Measurements from ENCODE around the gene FHIT.

FHIT gene

DNA sequence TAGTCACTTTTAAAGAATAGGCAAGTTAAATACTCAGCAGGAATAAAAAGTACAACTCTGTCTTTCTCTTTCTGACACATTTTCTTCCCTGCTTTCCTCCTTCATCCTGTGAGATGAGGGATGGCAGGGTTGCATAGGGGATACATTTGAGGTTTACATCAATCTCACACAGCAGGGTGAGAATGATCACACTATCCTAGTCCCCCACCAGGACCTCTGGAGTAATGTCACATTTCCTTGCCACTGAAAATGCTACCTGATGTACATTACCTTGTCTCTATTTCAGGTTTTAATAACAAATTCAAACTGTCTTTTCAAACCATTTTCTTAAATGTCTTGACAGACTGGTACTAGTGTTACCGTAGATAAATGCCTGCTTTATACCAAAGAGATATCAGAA, 816.9 kb downstream of the FHIT start:
- no peak for DNase-seq (ENCODE audit: low read depth in 3 of 3, low spot score in 1 of 3)

DNA sequence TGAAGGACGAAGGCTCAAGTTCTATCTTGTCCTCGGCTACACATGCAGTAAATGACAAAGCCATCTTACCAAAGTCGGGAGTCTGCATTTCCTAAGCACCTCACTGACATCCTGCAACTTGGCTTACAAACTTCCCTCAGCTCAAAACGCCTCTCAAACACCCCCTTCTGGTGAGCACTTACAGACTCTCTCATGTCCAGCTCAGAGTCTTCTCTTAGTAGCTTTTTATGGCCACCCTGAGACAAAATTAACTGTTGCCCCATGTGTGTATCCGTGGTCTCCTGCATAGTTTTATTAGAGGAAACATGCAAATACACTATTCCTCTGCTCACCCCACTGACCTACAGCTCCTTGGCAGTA, 819.7 kb downstream of the FHIT start:
- no peak for DNase-seq (ENCODE audit: low read depth in 3 of 3, low spot score in 1 of 3)

DNA sequence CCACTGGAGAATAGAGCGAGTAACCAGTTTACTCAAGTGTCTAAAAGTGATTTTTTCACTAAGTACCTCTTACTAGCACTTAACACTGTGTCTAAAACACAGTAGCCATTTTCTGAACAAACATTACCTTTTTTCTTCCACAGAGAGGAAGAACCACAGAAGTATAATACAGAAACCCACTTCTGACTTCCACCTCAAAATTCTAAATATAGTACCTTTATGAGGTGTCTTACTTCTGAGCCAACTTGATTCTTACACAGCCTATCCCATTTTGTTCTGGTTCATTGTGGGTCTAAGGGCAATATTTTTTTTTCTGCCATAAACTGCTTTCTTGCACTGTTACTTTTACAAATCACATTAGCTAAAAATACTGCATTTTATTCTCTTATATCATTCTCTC, 821.0 kb downstream of the FHIT start:
- DNase-seq (ENCODE audit: low read depth in 3 of 3, low spot score in 1 of 3) = no peak

DNA sequence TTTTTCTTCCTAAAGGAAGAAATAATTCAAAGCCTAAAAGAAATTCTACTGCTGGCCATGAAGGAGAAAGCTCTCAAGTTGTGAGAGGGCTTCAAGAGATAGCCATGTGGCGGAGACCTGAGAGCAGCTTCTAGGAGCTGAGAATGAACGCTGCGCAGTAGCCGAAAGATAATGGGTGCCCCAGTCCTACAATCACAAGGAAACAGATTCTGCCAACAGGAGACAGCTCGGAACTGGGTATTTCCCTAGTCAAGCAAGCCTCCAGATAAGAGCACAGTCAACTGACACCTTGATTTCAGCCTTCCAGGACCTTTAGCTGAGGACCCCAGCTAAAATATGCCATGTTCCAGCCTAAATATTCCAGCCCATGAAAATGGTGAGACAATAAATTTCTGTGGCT, 824.1 kb downstream of the FHIT start:
- no peak for DNase-seq (ENCODE audit: low read depth in 3 of 3, low spot score in 1 of 3)

DNA sequence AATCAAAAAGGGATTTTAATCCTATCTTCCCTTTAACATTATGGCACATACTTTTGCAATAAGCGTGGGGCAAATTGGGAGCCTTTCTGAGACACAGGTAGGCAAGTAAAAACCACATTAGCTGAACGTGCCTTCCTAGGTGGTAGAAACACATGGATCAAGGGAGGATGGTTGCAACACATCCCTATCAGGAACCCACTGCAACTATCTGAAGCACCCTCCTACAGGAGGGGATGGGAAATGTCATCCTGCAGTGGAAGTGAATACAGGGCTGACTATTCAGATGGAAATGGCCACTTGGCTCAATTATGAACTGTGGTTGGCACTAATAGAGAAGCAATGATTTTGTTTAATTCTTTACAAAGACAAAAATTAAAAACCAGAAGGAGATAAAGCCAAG, 826.3 kb downstream of the FHIT start:
- no peak for DNase-seq (ENCODE audit: low read depth in 3 of 3, low spot score in 1 of 3)

DNA sequence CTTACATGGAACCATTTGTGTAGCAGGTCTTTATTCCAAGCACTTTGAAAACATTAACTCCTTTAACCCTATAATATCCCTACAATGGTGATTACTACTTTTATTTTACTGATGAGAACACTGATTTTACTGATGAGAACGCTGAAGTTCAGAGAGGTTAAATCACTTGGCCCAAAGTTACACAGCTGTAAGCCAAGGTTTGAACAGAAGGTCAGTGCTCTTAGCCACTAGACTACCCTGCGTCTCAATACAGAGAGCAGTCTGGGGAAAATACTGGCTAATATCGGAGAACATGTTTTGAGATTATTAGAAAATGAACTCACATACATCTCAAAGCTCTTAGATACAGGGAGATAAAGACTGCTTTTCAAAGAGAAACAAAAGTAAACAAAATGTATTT, 827.2 kb downstream of the FHIT start:
- no peak for DNase-seq (ENCODE audit: low read depth in 3 of 3, low spot score in 1 of 3)

DNA sequence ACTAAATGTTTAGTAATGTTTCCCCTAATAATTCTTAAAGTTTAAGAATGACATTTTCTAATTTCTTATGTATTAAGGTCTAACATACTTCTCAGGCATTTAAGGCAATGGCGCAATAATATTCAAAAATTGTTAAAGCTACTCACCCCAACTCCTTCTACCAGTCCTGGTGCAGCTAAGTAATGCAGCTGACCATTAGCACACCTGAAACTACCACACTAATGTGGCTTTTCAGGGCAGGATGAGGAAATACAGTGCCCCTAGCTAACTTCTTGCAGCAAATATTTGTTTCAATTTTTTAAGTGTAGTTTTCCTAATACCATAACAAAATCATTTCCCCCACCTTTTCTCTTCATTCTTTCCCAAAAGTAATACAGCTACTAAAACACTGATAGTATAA, 827.7 kb downstream of the FHIT start:
- no peak for DNase-seq (ENCODE audit: low read depth in 3 of 3, low spot score in 1 of 3)

DNA sequence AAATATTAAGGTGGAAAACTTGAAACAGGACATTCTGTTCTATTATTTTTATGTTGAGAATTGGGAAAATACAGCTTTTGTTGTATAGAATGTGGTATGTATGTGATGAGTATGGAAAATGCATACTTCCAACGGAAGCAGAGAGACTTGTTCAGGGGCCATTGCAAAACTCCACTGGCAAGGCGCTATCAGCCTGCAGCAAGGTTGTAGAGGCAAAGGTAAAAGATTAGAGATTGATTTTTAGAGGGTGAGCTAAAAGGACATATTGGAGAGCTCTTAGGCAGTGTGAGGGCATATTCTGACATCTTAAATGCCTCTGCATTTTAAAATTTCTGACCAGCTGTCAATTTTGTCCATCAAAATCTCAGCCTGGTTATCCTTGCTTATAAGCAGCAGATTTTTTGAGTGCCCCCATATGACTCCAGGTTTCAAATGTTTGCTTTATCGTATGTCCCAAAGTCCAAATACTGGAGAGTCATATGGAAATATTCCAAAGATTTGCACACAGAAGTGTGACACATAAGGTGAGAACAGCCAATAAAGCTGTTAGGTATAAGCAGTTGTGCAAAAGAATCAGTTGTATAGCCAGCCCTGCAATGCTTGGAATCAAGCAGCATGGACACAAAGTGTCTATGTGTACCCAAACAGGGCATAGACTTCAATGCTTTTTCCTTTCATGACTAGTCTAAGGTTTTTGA, 829.4 kb downstream of the FHIT start:
- no peak for DNase-seq (ENCODE audit: low read depth in 3 of 3, low spot score in 1 of 3)

DNA sequence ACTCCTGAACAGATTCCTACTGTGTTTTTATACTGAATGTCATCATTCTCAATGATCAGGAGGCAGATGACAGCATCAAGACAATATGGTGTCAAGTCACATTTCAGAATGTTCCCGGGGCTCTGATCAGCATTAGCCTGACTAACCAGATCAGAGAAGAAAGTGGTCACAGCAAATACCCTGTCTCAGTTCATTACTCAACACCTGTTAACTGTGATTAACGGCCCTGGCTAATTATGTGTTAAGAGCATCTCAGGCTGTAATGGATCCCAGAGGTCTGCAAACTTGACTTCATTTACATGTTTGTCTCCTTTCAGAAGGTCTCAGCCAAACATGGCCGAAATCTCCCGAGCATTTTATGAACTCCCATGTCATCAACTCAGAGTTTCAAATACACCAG, 833.7 kb downstream of the FHIT start:
- no peak for DNase-seq (ENCODE audit: low read depth in 3 of 3, low spot score in 1 of 3)

DNA sequence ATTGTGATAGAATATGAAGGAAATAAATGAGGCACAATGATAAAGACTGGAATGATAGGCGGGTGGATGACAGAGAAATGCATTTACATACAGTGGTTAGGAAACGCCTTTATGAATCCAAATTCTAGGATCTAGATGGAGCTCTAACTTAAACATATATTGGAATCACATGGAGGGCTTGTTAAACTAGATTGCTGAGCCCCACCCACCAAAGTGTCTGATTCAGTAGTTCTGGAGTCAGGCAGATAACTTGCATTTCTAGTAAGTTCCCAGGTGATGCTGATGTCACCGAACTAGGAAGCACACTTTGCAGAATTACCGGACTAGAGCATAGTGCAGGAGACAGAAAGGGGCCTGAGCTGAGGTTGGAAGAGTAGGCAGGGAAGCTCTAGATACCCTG, 837.2 kb downstream of the FHIT start:
- no peak for DNase-seq (ENCODE audit: low read depth in 3 of 3, low spot score in 1 of 3)

DNA sequence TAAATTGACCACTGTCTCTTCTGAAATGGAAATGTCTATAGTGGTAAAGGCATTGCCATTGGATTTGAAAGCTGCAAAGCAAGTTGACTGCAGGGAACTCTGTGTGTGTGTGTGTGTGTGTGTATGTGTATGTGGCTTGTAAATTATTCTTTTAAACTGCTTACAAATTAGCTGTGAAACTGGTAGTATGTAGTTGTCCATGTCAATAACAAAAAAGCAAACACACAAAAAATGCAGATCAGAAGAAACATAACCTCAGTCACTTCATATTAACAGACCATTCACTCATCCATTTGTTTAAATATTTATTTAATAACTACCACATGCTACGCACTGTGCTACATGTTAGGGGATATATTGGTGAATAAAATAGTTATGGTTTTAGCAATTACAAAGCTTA, 837.7 kb downstream of the FHIT start:
- DNase-seq (ENCODE audit: low read depth in 3 of 3, low spot score in 1 of 3) = no peak

DNA sequence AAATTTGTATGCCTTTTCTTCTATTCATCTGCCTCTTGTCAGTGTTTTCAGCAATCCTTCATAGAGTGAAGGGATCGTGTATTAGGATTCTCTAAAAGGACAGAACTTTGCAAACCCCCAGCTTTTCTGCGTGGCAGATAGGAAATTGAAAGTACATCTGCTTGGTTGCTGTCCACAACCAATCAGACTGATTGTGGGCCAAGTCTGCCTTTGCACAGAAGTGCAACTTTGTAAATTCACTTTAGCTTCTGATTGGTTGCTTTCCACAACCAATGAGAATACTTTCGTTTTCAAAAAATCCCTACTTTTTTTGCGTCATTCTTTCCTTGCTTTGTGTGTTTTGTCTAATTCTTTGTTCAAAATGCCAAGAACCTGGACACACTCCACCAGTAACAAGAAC, 847.4 kb downstream of the FHIT start:
- no peak for DNase-seq (ENCODE audit: low read depth in 3 of 3, low spot score in 1 of 3)

DNA sequence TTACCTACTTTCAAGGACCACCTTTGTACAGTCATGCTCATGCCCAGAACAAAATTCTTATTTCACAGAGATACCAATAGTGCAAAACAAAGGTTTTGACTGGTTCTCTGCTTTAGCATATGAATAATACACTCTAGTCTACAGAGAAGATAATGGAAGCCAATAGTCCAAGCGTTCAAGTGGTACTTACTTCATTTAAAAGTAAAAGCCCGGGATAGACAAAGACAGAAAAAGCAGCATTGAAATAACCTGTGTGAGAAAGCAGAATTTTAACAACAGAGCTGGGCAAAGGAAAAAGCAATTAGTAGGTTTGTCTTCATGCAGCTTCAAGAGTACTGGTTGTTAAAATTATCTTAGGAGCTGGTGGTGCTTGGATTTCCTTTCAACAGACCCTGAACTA, 848.3 kb downstream of the FHIT start:
- DNase-seq (ENCODE audit: low read depth in 3 of 3, low spot score in 1 of 3) = no peak

DNA sequence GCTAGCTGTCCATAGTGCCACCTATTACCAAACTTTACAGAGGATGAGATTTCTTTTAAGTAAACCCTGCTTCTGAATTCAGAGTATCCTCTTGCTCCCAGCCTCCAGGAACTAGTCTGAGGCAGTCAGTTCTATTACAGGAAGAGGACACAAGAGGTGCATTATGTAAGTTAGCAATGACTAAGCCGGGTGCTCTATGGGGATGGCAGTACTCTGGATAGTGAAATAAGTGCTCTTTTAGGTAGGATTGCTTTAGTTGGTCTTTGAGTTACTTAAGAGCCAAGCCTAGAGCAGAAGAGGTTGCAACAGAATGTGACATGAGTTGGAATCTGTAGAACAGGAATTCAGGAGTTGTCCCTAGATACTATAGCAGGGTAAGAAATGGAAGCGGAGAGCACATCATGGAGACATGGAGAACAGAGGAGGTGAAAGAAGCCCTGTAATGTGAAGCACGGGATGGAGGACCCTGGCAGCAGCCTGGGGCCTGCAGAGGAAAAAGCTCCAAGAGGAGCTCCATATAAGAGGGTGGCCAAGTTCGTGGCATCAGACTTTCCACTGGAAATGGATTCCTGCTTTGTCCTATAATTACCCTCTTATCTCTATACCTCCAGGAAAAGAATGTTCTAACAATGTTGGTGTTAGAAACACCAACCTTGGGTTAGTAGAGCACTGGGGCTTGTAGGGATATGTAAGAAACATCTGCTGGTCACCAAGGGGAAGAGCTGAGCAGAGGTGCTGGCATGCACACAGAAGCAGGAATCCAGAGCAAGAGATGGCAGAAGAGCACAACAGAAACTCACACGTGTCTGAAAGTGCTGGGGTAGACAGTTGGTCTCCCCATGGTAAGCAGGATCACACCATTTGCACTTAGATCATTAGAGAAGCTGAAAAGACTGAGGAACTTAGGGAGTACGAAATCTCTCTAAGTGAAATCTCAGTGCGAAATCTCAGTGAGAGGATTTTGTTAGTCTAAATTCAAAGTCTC, 851.1 kb downstream of the FHIT start:
- no peak for DNase-seq (ENCODE audit: low read depth in 3 of 3, low spot score in 1 of 3)

DNA sequence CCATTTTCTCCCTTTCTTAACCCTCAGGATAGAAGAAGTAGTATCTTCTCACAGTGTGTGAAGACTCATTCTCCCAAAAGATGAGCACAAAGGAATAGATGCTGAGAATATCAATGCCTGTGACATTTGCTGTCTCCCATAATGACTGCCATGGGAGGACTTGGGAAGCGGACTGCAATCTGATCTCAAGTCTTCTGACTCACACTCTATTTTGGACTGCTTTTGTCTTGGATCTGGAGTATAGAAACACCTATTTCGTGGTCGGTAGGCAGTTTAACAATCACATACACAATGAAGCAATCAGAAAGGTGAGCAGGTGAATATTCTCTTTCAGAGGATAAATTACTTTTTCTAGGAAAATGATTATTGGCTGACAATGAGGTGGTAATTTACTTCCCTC, 852.0 kb downstream of the FHIT start:
- no peak for DNase-seq (ENCODE audit: low read depth in 3 of 3, low spot score in 1 of 3)

DNA sequence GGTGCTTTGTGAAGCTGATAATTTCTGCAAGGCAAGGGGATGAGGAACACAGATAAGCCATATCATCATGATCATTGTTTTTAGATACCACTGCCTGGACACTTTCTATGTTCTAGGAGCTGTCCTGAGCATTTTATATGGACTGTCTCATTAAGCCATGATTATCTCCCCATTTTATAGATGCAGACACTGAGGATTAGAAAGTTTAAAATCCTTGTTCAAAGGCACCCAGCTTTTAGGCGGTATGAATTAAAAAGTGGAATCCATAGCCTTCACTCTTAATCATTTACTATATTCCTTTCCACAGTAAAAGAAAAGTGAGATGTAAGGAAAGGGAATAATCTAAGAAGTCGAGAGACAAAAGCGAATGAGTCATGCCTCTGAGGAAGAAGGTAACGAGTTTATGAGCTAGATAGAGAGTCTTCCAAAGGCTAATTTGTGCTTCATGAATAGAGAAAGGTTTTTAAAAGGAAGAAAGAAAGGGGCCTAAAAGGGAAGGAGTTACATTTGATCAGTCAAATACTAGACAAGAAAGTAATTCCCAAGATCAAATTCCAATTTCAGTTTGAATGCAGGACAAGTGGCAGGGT, 856.0 kb downstream of the FHIT start:
- DNase-seq (ENCODE audit: low read depth in 3 of 3, low spot score in 1 of 3) = no peak

DNA sequence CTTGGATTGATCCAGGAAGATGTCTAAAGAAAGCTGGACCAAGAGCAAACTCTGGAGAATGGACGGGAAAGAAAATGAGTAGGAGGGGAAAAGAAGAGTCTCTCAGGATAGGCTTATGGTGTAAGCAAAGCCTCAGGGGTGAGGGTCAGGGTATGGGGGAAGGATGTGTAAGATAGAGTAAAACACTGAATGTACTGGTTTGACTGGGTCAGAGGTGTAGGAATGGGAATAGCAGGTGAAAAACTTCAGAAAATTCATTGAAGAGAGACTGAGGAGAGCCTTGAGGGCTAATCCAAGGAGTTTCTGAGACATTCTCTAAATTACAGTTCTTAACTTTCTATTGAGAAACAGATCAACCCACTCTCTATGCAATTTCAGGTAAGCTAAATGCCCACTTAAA, 857.3 kb downstream of the FHIT start:
- DNase-seq (ENCODE audit: low read depth in 3 of 3, low spot score in 1 of 3) = no peak

DNA sequence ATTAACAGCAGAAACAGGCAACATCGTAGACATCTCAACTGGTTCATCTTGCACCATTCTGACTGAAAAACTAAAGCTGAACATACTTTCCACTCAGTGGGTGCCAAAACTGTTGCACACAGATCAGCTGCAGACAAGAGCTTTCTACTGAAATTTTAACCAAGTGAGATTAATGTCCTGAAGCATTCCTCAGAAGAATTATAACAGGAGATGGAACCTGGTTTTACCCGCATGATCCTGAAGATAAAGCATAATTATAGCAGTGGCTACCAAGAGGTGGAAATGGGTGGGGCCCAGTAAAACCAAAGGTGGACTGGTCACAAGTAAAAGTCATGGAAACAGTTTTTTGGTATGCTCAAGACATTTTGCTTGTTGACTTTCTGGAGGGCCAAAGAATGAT, 858.8 kb downstream of the FHIT start:
- DNase-seq (ENCODE audit: low read depth in 3 of 3, low spot score in 1 of 3) = no peak

DNA sequence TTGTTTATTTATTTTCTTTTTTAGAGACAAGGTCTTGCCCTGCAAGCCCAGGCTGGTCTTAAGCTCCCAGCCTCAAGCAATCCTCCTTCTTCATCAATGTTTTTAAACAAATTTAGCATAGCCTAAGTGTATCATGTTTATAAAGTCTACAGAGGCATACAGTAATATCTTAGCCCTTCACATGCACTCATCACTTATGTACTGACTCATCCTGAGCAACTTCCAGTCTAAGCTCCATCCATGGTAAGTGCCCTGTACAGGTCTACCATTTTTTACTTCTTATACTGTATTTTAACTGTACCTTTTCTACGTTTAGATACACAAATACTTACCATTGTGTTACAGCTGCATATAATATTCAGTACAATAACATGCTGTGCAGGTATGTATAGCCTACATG, 860.0 kb downstream of the FHIT start:
- no peak for DNase-seq (ENCODE audit: low read depth in 3 of 3, low spot score in 1 of 3)

DNA sequence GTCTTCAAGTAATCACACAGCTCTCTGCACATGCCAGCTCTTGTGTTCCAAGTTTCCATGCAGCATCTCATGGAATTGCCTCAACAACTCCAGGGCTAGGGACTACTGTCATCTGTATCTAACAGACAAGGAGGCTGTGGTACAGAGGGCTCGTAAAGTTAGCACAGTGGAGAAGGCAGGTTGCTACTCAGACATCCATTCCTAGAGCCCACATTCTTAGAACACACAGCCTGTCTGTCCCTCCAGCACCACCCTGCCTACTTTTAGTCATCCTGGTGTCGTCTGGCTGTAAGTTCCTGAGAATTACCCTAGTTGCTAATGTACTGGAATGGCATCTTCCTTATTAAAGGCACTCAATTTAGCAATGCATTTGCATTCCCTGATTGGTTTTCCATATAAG, 862.5 kb downstream of the FHIT start:
- DNase-seq (ENCODE audit: low read depth in 3 of 3, low spot score in 1 of 3) = no peak

DNA sequence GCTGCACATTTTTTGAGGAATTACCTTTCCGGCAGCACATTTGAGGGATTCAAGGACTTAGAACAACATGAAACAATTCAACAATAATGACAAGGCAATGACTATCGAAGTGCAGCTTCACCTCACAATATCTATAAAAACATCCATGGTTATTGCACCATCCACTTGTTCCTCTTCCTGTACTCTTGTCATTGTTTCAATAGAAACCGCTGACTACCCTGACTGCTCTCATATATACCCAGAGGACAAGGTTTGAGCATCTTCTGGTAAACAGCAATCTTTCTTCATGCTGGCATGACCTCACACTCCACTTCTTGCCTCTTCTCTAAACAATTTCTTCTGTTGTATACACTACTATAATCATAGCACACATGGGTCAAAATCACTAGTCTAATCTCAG, 864.9 kb downstream of the FHIT start:
- no peak for DNase-seq (ENCODE audit: low read depth in 3 of 3, low spot score in 1 of 3)

DNA sequence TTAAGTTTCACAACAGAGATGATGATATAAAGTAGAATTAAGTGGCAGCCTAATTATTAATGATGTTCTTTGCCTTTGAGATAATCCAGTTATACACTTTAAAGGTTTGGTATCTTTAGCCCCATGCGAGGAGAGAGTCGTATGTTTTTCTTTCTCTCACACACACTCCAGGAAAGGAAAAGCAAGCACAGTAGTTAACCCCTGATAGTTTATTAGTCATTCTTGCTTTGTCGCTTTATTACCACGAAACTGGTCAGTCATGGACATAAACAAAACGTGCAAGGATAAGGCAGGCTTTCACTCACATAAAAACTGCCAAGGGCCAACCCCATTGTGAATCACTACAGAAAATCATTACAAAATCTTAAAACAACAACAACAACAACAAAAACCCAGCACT, 866.9 kb downstream of the FHIT start:
- no peak for DNase-seq (ENCODE audit: low read depth in 3 of 3, low spot score in 1 of 3)
